GM19025 (cell line): Measurements from ENCODE around the gene RNPS1.

Experiments used
- ATAC-seq: cut with Tn5 transposase; IDR thresholded peaks from one replicate; pipeline ENCODE4 v1.9.1; 2021; ENCODE audit warnings: mild to moderate bottlenecking, low read depth, moderate library complexity; ENCODE audit not compliant: unreplicated experiment

Gene RNPS1

GRCh38 chr16:2236337-2237101 is 31.4 kb downstream of the RNPS1 start, which contains the start of gene DNASE1L2:
DNASE1L2 (plus strand) TSS chr16:2236444; CDS start chr16:2236817, 373 bp downstream.
- no peak for ATAC-seq

- ATAC-seq = no peak
These were observed 32.1 kb downstream of the RNPS1 start for GRCh38 chr16:2235695-2236336.

GRCh38 chr16:2235234-2235651 is 32.7 kb downstream of the RNPS1 start:
- no peak for ATAC-seq

GRCh38 chr16:2234813-2235170 is 33.1 kb downstream of the RNPS1 start:
- ATAC-seq = no peak

- no peak for ATAC-seq
These were observed 33.8 kb downstream of the RNPS1 start for GRCh38 chr16:2233872-2234812.

- no peak for ATAC-seq
These were observed 34.7 kb downstream of the RNPS1 start for GRCh38 chr16:2233046-2233775.

GRCh38 chr16:2232094-2232990 is 35.6 kb downstream of the RNPS1 start:
- no peak for ATAC-seq

- ATAC-seq = no peak
These were observed 36.7 kb downstream of the RNPS1 start for GRCh38 chr16:2231016-2231931.

GRCh38 chr16:2230376-2230775 is 37.5 kb downstream of the RNPS1 start:
- no peak for ATAC-seq

- ATAC-seq = no peak
These were observed 38.2 kb downstream of the RNPS1 start for GRCh38 chr16:2229632-2230250.

- ATAC-seq = no peak
These were observed 38.8 kb downstream of the RNPS1 start for GRCh38 chr16:2229091-2229490.

GRCh38 chr16:2228161-2228824 is 39.6 kb downstream of the RNPS1 start:
- no peak for ATAC-seq

- ATAC-seq = no peak
These were observed 41.0 kb downstream of the RNPS1 start for GRCh38 chr16:2226918-2227317.

- ATAC-seq = no peak
These were observed 41.6 kb downstream of the RNPS1 start for GRCh38 chr16:2226245-2226793.

- ATAC-seq = peak; percentile 8
These were observed 43.9 kb downstream of the RNPS1 start for GRCh38 chr16:2223942-2224486.

GRCh38 chr16:2223221-2223941 is 44.5 kb downstream of the RNPS1 start, which contains the start of gene E4F1:
E4F1 (plus strand) TSS chr16:2223591; CDS start chr16:2223614, 23 bp downstream.
- ATAC-seq = peak; percentile 92
